Measurements from ENCODE around the gene AGGF1. TPM values are rescaled to one million over a fixed set of nuclear protein-coding genes. Genes with fewer than 3 reads are reported as not detected.

AGGF1 gene
- total and polyA plus RNA-seq, 2 experiments from 2014 or later: 24.4 to 27.5 TPM

GRCh38 chr5:77102549-77102948 lies 72.3 kb downstream of the AGGF1 start (continued):
- TF ChIP-seq REST (IDR thresholded peaks at IDR 0.05; ENCODE audit: unreplicated experiment) (no peak), ETS1 (IDR thresholded peaks at IDR 0.05) (no peak), POLR2AphosphoS5 (IDR thresholded peaks at IDR 0.05; ENCODE audit: low read depth) (no peak), EZH2 (IDR thresholded peaks at IDR 0.05; ENCODE audit: low read depth, unreplicated experiment) (no peak), ZNF114 (CRISPR knock-in tag; IDR thresholded peaks at IDR 0.05) (no peak), JUNB (IDR thresholded peaks at IDR 0.05; ENCODE audit: unreplicated experiment) (no peak)

GRCh38 chr5:77103457-77103856 lies 73.3 kb downstream of the AGGF1 start:
- H3K27me3 Mint-ChIP-seq (ENCODE audit: insufficient read depth, low read depth, poor library complexity): peaks cover 4% of the 10 kb centered on the region
- no peak overlapping the region for H3K4me3 ChIP-seq
- peaks cover 4% of the 10 kb centered on the region; the same call in 2 of the 3 replicates for H3K9me3 Mint-ChIP-seq
- no peaks in the 10 kb centered on the region for H3K27me3 ChIP-seq (ENCODE audit: insufficient read depth)
- no peak overlapping the region for H3K4me2 ChIP-seq
- H3K4me1 ChIP-seq (ENCODE audit: insufficient read depth): no peaks in the 10 kb centered on the region
- H3F3A ChIP-seq (replicated peaks; ENCODE audit: low read depth): no peaks in the 10 kb centered on the region
- DNase-seq (ENCODE audit: low spot score) (no peak), ATAC-seq (no peak)
- H3K27ac Mint-ChIP-seq: no peak overlapping the region
- H3K36me3 ChIP-seq (ENCODE audit: insufficient read depth): peaks cover 6% of the 10 kb centered on the region; the same call in 1 of the 2 replicates
- H3K79me2 ChIP-seq (replicated peaks; ENCODE audit: insufficient read depth): no peaks in the 10 kb centered on the region
- H2AFZ ChIP-seq: no peak overlapping the region
- no peak overlapping the region for H3K27ac ChIP-seq (ENCODE audit: low read depth)
- peaks cover 34% of the 10 kb centered on the region; the same call in 2 of the 3 replicates for H3K36me3 Mint-ChIP-seq (ENCODE audit: low read depth)
- H3K4me1 Mint-ChIP-seq: no peaks in the 10 kb centered on the region
- no peaks in the 10 kb centered on the region; the same call in 1 of the 2 replicates for H4K20me1 ChIP-seq (replicated peaks; ENCODE audit: insufficient read depth)
- no peak overlapping the region for H3K4me3 Mint-ChIP-seq
- no peaks in the 10 kb centered on the region for H3K9me2 ChIP-seq (ENCODE audit: insufficient read depth)
- no peak for TF ChIP-seq CTCF (conservative IDR thresholded peaks at IDR 0.05; ENCODE audit: low read depth in 2 of 2)
- no peak for TF ChIP-seq ZNF331 (CRISPR knock-in tag; IDR thresholded peaks at IDR 0.05; ENCODE audit: low read depth)
- TF ChIP-seq EZH2 (IDR thresholded peaks at IDR 0.05; ENCODE audit: low read depth, unreplicated experiment): no peak
- no peak for TF ChIP-seq REST (IDR thresholded peaks at IDR 0.05; ENCODE audit: unreplicated experiment)
- TF ChIP-seq ETS1 (IDR thresholded peaks at IDR 0.05): no peak
- no peak for TF ChIP-seq JUNB (IDR thresholded peaks at IDR 0.05; ENCODE audit: unreplicated experiment)
